ENCODE data around the gene SIRPB1.

- TF ChIP-seq EZH2 (IDR thresholded peaks at IDR 0.05; ENCODE audit: insufficient read depth, poor library complexity, severe bottlenecking) (no peak), EZH2phosphoT487 (IDR thresholded peaks at IDR 0.05; ENCODE audit: insufficient read depth, low read depth) (no peak)
Observed at GRCh38 chr20:1587781-1588532, 31.9 kb downstream of the SIRPB1 start.
